GM12878 (cell line): ENCODE measurements around the gene SHB. TPM values are rescaled to one million over a fixed set of nuclear protein-coding genes. Genes with fewer than 3 reads are reported as not detected.

Source experiments
- ATAC-seq: fragments of 200-7000 bp; cut with Tn5 transposase; 3 replicates; pipeline ENCODE4 v1.9.1; 2020; ENCODE audit warnings: mild to moderate bottlenecking, moderate library complexity
- BruUV-seq: library from RNA; stranded (reverse); fragments of 400-500 nt; replicated peaks from 2 replicates; lab custom pipeline; 2021; lab: Mats Ljungman, UMichigan
- CTCF ChIA-PET: fragments of 300-600 bp; sonication (Branson Sonifier 250); formaldehyde crosslinking; extraction: SDS; loops from one replicate; lab custom pipeline; 2021; ENCODE audit warnings: inconsistent platforms; lab: Yijun Ruan, JAX
- POLR2A ChIA-PET: fragments of 350-600 bp; formaldehyde crosslinking; extraction: SDS; loops from one replicate; lab custom pipeline; 2021; ENCODE audit warnings: inconsistent platforms; lab: Charles Lee
- RAD21 ChIA-PET: fragments of 300-600 bp; sonication (Branson Sonifier 250); formaldehyde crosslinking; loops from one replicate; lab custom pipeline; 2023; ENCODE audit warnings: antibody characterized with exemption; ENCODE audit not compliant: unreplicated experiment; lab: Charles Lee
- SMC1A ChIA-PET: fragments of 300-600 bp; sonication (Branson Sonifier 250); formaldehyde crosslinking; loops from one replicate; lab custom pipeline; 2023; ENCODE audit not compliant: unreplicated experiment, uncharacterized antibody; lab: Charles Lee
- DNase-seq: peaks from one replicate; pipeline ENCODE4 v3.0.0-alpha.2; 2011; ENCODE audit warnings: low read depth, low spot score
- FAIRE-seq: peaks from 3 replicates; lab custom pipeline; 2011; peaks lifted over from hg19 to GRCh38; lab: Jason Lieb, UNC
- H2AFZ ChIP-seq: 2 replicates; pipeline ENCODE4 v1.6.0; 2011; ENCODE audit warnings: low read depth, low read length, control low read depth; ENCODE audit not compliant: control insufficient read depth
- H3K27ac ChIP-seq: 2 replicates; pipeline ENCODE4 v1.5.1; 2011; ENCODE audit warnings: control low read depth; ENCODE audit not compliant: control insufficient read depth, insufficient read depth
- H3K27me3 ChIP-seq, 2 experiments: replicated peaks in 1 of 2; 2 replicates each; pipeline versions ENCODE4 v1.6.0 to v1.6.1; 2011; ENCODE audit warnings: low read length in 1 of 2; ENCODE audit not compliant: control insufficient read depth in 2 of 2, insufficient read depth in 2 of 2
- H3K36me3 ChIP-seq, 2 experiments: 2 replicates each; pipeline ENCODE4 v1.5.1; 2011; ENCODE audit warnings: low read length in 1 of 2; ENCODE audit not compliant: control insufficient read depth in 2 of 2, insufficient read depth in 2 of 2
- H3K4me1 ChIP-seq: 2 replicates; pipeline ENCODE4 v1.6.1; 2011; ENCODE audit warnings: mild to moderate bottlenecking, low read length, moderate library complexity, mixed read lengths; ENCODE audit not compliant: control insufficient read depth, insufficient read depth
- H3K4me2 ChIP-seq: 2 replicates; pipeline ENCODE4 v1.6.0; 2011; ENCODE audit warnings: control low read depth; ENCODE audit not compliant: control insufficient read depth, insufficient read depth
- H3K4me3 ChIP-seq: fragments of 200-600 bp; sonication (generic); 2 replicates; pipeline ENCODE4 v1.5.1; 2016
- H3K79me2 ChIP-seq: 2 replicates; pipeline ENCODE4 v1.6.0; 2011; ENCODE audit warnings: low read length; ENCODE audit not compliant: control insufficient read depth, insufficient read depth
- H3K9ac ChIP-seq: 2 replicates; pipeline ENCODE4 v1.8.0; 2011; ENCODE audit warnings: low read length, control low read depth, mixed read lengths; ENCODE audit not compliant: control insufficient read depth, insufficient read depth
- H3K9me3 ChIP-seq: replicated peaks from 3 replicates; pipeline ENCODE4 v1.5.1; 2011; ENCODE audit warnings: mild to moderate bottlenecking, low read length; ENCODE audit not compliant: control insufficient read depth, insufficient read depth
- H4K20me1 ChIP-seq: 2 replicates; pipeline ENCODE4 v1.6.0; 2011; ENCODE audit not compliant: control insufficient read depth, insufficient read depth
- BCLAF1 ChIP-seq: fragments of 450-650 bp; IDR thresholded peaks from 2 replicates; pipeline ENCODE4 v1.6.1; 2017; ENCODE audit warnings: antibody characterized with exemption, mild to moderate bottlenecking, moderate library complexity
- EGR1 ChIP-seq, 2 experiments: IDR thresholded peaks; 1 replicate in 1 of 2; 2 replicates in 1 of 2; pipeline ENCODE4 v1.6.1; 2011 to 2012; ENCODE audit warnings: low read depth in 2 of 2, low read length in 2 of 2, borderline replicate concordance in 1 of 2, mild to moderate bottlenecking in 1 of 2, moderate library complexity in 1 of 2
- FOXK2 ChIP-seq: fragments of 450-650 bp; IDR thresholded peaks from 2 replicates; pipeline ENCODE4 v1.6.1; 2017; ENCODE audit warnings: mild to moderate bottlenecking, moderate library complexity
- NFYA ChIP-seq: IDR thresholded peaks from 2 replicates; pipeline ENCODE4 v1.6.1; 2011; ENCODE audit warnings: low read depth, mild to moderate bottlenecking, low read length, improper control_type of control experiment, borderline replicate concordance
- PAX5 ChIP-seq: IDR thresholded peaks from 2 replicates; pipeline ENCODE4 v1.6.1; 2011; ENCODE audit warnings: low read depth, low read length, borderline replicate concordance
- RAD21 ChIP-seq: IDR thresholded peaks from 2 replicates; pipeline ENCODE4 v1.6.1; 2011; ENCODE audit warnings: mild to moderate bottlenecking, low read depth, low read length, moderate library complexity; ENCODE audit not compliant: insufficient read depth
- RB1 ChIP-seq: fragments of 450-650 bp; formaldehyde crosslinking; IDR thresholded peaks from 2 replicates; pipeline ENCODE4 v1.6.1; 2017; ENCODE audit warnings: mild to moderate bottlenecking, borderline replicate concordance
- WGBS: methylation state at CpG from one replicate; pipeline ENCODE4 v1.1.6; 2016; ENCODE audit warnings: low lambda C conversion rate; ENCODE audit not compliant: insufficient replicate concordance, insufficient coverage; ENCODE audit errors: missing lambda C conversion rate; 5-methylcytosine and 5-hydroxymethylcytosine counted together
- in situ Hi-C: fragments of 300-500 bp; cut with MboI; formaldehyde crosslinking; loops from 9 replicates; pipeline ENCODE4 v1.14.3; 2018; ENCODE audit warnings: mixed read lengths
- intact Hi-C: fragments of 100-400 bp; cut with micrococcal nuclease; formaldehyde crosslinking; loops from one replicate; pipeline ENCODE4 v1.14.2; 2022; ENCODE audit not compliant: unreplicated experiment
- polyA plus RNA-seq, 11 experiments: library from polyadenylated mRNA; depleted of rRNA in 4 of 11; unstranded in 6 of 11; stranded (reverse) in 5 of 11; fragments of >200 nt; fragmentation: Nextera tagmentation in 4 of 11; fragmentation: Illumina TruSeq in 1 of 11; extraction: Ambion mirVana in 4 of 11; extraction: Trizol in 1 of 11; gene quantifications; 1 replicate in 1 of 11; 2 replicates in 10 of 11; pipeline versions ENCODE4 v1.2.1 to v1.2.3, GENCODE V29; 2011 to 2016; ENCODE audit warnings: inconsistent platforms in 2 of 11, missing spikeins in 2 of 11, low read depth in 1 of 11
- total RNA-seq, 4 experiments: library from RNA; depleted of rRNA in 3 of 4; stranded (reverse); fragments of >200 nt in 3 of 4; fragmentation: Illumina TruSeq in 1 of 4; extraction: Trizol in 1 of 4; gene quantifications; 2 replicates each; pipeline versions ENCODE4 v1.2.1 to v1.2.3, GENCODE V29; 2013 to 2021
- TF ChIP-seq, protein P1 (sequence below): fragments of 450-650 bp; formaldehyde crosslinking; IDR thresholded peaks from 2 replicates; pipeline ENCODE4 v1.4.0; 2022; ENCODE audit warnings: mild to moderate bottlenecking, moderate library complexity
- TF ChIP-seq, protein P2 (sequence below): fragments of 150-350 bp; IDR thresholded peaks from 2 replicates; pipeline ENCODE4 v1.6.1; 2016; ENCODE audit warnings: low read depth, low read length

Gene SHB
- total and polyA plus RNA-seq, 10 of the 15 experiments (the other 5 are each of a cell fraction or from before 2014, with no cell fraction given), result 0.29 to 6.2 (median 1.3) TPM

DNA sequence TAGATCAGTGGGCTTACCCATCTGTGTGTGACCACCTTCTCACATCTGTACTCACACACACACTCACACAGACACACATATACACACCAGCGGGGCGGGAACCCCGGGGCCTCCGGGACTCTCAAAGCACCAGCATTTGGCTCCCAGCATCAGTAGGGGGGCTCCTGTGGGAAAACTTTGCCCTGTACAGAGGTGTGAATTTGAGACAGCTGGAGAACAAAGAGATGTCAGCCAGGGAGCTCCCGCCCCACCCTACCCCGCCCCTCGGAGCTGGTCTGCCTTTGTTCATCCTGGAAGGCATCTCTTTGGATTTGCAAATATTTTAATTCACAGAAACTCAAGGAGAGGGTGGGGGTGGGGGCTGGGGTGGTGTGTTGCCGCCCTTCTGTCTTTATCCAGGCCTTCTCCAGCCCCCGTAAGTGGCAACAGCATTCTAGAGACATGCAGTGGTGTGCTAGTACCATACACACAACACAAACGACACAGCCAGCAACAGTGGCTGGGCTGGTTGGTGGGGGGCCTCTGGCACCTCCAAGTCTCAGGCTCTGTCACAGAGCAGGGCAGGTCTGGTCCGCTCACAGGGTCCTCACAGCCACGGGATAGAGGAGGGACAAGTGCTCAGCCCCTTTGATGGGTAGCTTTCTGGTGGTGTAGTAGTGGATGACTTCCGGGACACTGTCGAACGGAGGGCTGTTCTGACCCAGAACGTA lies 149.6 kb downstream of the SHB start:
- Histone ChIP-seq H3K4me2 (no peak overlapping the region), H3K9ac (no peak overlapping the region), H2AFZ (no peak overlapping the region), H3K36me3 (no peaks in the 10 kb centered on the region), H4K20me1 (no peaks in the 10 kb centered on the region), H3K4me1 (no peaks in the 10 kb centered on the region), H3K79me2 (no peaks in the 10 kb centered on the region), H3K9me3 (no peaks in the 10 kb centered on the region), H3K27ac (no peak overlapping the region), H3K27me3 (no peaks in the 10 kb centered on the region), H3K4me3 (no peak overlapping the region)
- WGBS, result 63% methylated on average over 15 of the region's 16 CpGs
- ChIA-PET POLR2A (no interaction called here), RAD21 (no interaction called here), SMC1A (interaction anchor here (0.5 kb wide), 2 partner anchors 57 to 153 kb away, joined by 3 read pairs; no protein-coding TSS in a partner anchor), CTCF (interaction anchor here (1.1 to 1.2 kb wide), 2 partner anchors 169 to 344 kb away, joined by 3 to 4 read pairs; no protein-coding TSS in a partner anchor)
- no peak for DNase-seq
- no peak for FAIRE-seq
- intact Hi-C loops, result no loop called here
- in situ Hi-C loops, result loop anchor here (5.0 to 25.0 kb wide), 2 partner anchors 48 to 768 kb away; no protein-coding TSS in a partner anchor
- no peak for ATAC-seq
- TF ChIP-seq PAX5, result no peak
- TF ChIP-seq EGR1 (IDR thresholded peaks at IDR 0.05; ENCODE audit: borderline replicate concordance in 1 of 2, low read depth in 2 of 2, low read length in 2 of 2), result no peak
- TF ChIP-seq, protein P1, sequence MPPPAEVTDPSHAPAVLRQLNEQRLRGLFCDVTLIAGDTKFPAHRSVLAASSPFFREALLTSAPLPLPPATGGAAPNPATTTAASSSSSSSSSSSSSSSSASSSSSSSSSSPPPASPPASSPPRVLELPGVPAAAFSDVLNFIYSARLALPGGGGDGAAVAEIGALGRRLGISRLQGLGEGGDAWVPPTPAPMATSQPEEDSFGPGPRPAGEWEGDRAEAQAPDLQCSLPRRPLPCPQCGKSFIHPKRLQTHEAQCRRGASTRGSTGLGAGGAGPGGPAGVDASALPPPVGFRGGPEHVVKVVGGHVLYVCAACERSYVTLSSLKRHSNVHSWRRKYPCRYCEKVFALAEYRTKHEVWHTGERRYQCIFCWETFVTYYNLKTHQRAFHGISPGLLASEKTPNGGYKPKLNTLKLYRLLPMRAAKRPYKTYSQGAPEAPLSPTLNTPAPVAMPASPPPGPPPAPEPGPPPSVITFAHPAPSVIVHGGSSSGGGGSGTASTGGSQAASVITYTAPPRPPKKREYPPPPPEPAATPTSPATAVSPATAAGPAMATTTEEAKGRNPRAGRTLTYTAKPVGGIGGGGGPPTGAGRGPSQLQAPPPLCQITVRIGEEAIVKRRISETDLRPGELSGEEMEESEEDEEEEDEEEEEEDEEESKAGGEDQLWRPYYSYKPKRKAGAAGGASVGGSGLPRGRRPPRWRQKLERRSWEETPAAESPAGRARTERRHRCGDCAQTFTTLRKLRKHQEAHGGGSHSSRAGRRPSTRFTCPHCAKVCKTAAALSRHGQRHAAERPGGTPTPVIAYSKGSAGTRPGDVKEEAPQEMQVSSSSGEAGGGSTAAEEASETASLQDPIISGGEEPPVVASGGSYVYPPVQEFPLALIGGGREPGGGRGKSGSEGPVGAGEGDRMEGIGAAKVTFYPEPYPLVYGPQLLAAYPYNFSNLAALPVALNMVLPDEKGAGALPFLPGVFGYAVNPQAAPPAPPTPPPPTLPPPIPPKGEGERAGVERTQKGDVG (CRISPR knock-in tag), result no peak
- TF ChIP-seq FOXK2, result no peak
- no peak for TF ChIP-seq BCLAF1
- no peak for TF ChIP-seq NFYA
- TF ChIP-seq, protein P2, sequence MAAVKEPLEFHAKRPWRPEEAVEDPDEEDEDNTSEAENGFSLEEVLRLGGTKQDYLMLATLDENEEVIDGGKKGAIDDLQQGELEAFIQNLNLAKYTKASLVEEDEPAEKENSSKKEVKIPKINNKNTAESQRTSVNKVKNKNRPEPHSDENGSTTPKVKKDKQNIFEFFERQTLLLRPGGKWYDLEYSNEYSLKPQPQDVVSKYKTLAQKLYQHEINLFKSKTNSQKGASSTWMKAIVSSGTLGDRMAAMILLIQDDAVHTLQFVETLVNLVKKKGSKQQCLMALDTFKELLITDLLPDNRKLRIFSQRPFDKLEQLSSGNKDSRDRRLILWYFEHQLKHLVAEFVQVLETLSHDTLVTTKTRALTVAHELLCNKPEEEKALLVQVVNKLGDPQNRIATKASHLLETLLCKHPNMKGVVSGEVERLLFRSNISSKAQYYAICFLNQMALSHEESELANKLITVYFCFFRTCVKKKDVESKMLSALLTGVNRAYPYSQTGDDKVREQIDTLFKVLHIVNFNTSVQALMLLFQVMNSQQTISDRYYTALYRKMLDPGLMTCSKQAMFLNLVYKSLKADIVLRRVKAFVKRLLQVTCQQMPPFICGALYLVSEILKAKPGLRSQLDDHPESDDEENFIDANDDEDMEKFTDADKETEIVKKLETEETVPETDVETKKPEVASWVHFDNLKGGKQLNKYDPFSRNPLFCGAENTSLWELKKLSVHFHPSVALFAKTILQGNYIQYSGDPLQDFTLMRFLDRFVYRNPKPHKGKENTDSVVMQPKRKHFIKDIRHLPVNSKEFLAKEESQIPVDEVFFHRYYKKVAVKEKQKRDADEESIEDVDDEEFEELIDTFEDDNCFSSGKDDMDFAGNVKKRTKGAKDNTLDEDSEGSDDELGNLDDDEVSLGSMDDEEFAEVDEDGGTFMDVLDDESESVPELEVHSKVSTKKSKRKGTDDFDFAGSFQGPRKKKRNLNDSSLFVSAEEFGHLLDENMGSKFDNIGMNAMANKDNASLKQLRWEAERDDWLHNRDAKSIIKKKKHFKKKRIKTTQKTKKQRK, result no peak
- no peak for TF ChIP-seq RAD21
- TF ChIP-seq RB1, result no peak
- BruUV-seq, result no TSS peak
